ENCODE measurements around the gene PEX11B.

The PEX11B gene

GRCh38 chr1:145918144-145918991 is at the start of gene PEX11B:
Gene PEX11B, minus strand, starts transcription at chr1:145918717. Its CDS starts 29 bp downstream, at chr1:145918688.
- DNase-seq, result peak; percentile 93

GRCh38 chr1:145967288-145967687 is 48.8 kb upstream of the PEX11B start:
- no peak for DNase-seq

DNA sequence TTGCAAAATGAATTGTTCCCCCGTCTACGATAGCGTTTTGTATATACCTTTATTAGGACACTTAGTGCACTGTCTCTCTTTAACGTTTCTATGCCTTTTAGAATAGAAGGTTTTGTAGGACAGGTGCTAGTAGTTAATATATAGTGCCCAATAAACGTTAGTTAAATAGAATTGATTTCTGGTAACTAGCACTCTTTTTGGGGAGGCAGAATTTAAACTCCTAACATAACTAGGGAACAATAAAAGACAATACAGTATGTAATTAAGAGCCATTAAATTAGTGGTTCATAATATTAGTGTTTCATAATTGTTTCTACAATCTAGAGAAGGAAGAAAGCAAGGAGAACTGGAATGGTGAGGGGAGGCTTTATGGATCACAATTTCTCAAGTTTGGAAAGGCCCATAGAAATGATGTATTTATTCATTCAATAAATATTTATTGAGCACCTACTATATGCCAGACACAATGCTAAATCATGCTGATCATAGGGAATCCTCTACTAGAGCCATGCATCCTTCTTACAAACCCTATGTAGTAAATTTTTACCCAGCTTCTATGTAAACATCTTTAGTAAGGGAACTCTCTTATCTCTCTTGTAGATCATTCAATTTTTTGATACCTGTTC is 46.7 kb upstream of the PEX11B start:
- no peak for DNase-seq

GRCh38 chr1:145964328-145965118 is 46.0 kb upstream of the PEX11B start, which contains the start of the genes ANKRD34A and POLR3GL:
Gene ANKRD34A, minus strand, starts transcription at chr1:145964575. Its CDS starts 2,816 bp downstream, at chr1:145961759.
Gene POLR3GL, plus strand, starts transcription at chr1:145964690. Its CDS starts 10,176 bp downstream, at chr1:145974866.
- peak; percentile 98 for DNase-seq

DNA sequence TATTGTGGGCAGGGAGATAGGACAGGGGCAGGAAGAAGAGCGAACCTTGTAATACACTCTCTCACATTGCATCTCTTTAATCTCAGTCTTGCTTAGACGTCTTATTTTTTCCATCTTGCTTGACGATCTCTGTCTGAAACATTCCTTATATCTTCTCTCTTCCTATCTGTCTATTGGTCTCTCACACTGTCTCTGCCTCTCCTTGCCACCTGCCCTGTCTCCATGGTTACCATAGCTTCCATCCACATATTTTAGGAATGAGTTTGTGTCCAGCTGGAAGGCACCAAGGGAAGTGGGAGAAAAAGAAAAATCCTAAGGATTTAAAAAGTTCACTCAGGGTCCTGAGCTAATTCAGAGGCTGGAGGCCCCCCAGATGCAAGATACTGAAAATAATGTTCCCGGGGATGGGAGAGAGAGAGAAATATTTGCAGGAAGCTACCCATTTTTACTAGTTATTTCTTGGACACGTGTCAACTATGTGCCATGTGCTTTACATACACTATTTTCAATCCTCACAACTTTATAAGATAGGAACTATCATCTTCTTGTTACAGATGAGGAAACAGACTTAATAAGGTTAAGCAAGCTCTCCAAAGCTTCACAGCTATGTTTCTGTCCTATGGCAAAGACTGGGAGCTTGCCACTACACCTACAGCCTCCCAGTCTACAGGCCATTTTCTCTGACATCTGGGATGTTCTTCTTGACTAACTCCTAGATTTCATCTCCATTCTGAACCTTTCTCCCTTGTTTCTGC is 44.9 kb upstream of the PEX11B start:
- DNase-seq, result no peak

- DNase-seq, result peak; percentile 58
Measured at GRCh38 chr1:145962157-145963102, 43.9 kb upstream of the PEX11B start.

- peak; percentile 81 for DNase-seq
Measured at GRCh38 chr1:145961425-145962156, 43.1 kb upstream of the PEX11B start.

DNA sequence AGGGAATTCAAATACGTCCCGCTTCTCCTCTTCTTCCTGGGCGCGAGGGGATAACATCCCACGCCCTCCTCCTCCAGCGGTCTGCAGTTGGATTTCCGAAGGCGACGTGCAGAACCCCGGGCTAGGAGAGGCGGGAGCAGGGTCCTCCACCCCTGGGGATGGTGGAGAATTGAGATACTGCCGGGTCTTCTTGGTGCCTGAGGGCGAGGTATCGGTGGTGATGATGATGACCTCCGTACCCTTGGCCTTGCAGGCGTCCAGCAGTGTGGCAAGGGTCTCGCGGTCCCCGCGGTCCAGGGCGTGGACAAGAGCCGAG is 42.5 kb upstream of the PEX11B start:
- DNase-seq, result peak; percentile 64

DNA sequence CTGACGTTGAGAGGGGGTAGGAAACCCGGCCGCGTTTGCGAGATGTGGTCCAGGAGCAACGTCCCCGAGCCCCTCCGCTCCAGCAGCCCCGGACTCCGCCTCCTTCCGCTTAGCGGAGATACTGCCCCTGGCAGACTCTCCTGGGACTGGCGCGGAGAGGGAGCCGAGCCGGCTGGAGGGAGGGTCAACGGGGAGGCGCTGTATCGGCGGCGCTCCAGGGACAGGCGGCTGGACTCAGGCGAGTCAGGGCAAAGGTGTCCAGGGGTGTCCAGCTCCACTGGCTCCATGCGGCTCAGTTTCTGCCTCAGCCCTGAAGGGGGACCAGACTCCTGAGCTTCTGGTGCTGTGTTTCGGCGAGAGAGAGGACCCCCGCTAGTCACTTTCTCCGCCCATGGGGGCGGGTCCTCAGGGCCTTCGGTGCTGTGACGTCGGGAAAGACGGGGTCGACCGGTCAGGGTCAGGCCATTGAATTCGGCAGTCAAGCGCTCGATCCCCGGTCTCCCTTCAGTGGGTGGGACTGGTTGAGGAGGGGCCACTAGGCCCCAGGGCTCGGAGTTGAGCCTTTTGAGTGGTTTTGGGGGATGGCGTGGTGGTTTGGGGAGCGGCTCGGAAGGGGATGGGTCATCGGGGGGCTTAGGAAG is 42.1 kb upstream of the PEX11B start:
- DNase-seq, result peak; percentile 95

- DNase-seq, result peak; percentile 90
Measured at GRCh38 chr1:145959957-145960467, 41.5 kb upstream of the PEX11B start.

- peak; percentile 49 for DNase-seq
Measured at GRCh38 chr1:145959333-145959732, 40.8 kb upstream of the PEX11B start.

DNA sequence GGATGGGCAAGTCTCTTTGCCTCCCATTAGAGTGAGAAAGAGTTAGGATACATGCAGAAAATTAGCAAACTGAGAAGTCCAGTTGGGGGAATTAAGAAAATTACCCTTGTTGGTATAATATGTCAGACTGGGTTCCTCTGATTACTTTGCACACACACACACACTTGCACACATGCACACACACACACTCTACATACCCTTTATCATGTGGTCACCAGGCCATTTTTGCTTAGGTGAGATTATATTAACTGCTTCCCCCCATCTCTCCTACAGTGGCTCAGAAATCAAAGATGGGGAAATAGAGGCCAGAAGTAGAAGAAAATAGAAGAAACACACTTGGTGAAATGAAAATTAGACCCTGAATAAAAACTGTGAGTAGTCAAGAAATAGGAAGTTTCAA is 40.2 kb upstream of the PEX11B start:
- no peak for DNase-seq

- DNase-seq, result peak; percentile 100
Measured at GRCh38 chr1:145957443-145958319, 39.2 kb upstream of the PEX11B start, which contains the start of gene LIX1L. Gene LIX1L, minus strand, starts transcription at chr1:145958017. Its CDS starts 90 bp downstream, at chr1:145957927.

- no peak for DNase-seq
Measured at GRCh38 chr1:145956781-145957442, 38.4 kb upstream of the PEX11B start.

GRCh38 chr1:145956361-145956760 is 37.8 kb upstream of the PEX11B start:
- DNase-seq, result no peak

DNA sequence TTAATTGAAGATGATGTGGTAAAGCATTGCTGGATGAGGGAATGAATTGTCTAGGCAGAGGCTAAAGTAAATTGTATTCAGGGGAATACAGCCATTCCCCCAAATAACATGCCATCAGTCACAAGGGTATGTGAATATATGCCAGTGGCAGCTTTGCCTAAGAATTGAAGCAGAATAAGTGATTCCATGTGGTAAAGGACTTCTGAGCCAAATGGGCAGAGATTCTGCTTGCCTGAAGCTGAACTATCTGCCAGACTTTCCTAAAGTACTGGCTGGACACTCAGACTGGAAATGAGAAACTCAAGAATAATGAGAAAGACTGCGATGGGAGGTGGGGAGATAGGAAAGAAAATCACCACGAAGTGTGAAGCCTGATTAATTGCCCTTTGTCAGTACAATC is 36.9 kb upstream of the PEX11B start:
- no peak for DNase-seq

GRCh38 chr1:145953861-145954260 is 35.3 kb upstream of the PEX11B start:
- no peak for DNase-seq

GRCh38 chr1:145952903-145953302 is 34.4 kb upstream of the PEX11B start:
- no peak for DNase-seq
